K562 (cell line): ENCODE data around the gene CDHR1.

Experiments
- ATF2 ChIP-seq: sonication (generic); formaldehyde crosslinking; IDR thresholded peaks from 2 replicates; pipeline ENCODE4 v1.8.1; 2022; ENCODE audit warnings: missing genetic modification reagents
- BRF2 ChIP-seq: IDR thresholded peaks from 3 replicates; pipeline ENCODE4 v1.6.1; 2011; ENCODE audit warnings: borderline replicate concordance, mild to moderate bottlenecking; ENCODE audit not compliant: insufficient read length, insufficient read depth
- CHD4 ChIP-seq: fragments of 200-600 bp; sonication (generic); IDR thresholded peaks from 3 replicates; pipeline ENCODE4 v1.6.1; 2012; ENCODE audit warnings: low read depth, mild to moderate bottlenecking, mixed read lengths, low read length, inconsistent platforms; ENCODE audit not compliant: insufficient read depth, insufficient replicate concordance, poor library complexity, severe bottlenecking
- CHD7 ChIP-seq: fragments of 200-600 bp; sonication (generic); IDR thresholded peaks from one replicate; pipeline ENCODE4 v1.6.1; 2012; ENCODE audit warnings: mild to moderate bottlenecking, low read depth, low read length, inconsistent platforms
- CTCF ChIP-seq, 3 experiments: IDR thresholded peaks in 2 of 3; conservative IDR thresholded peaks in 1 of 3; 2 replicates each; pipeline ENCODE4 v1.5.1; 2011 to 2012; ENCODE audit warnings: low read length in 3 of 3, mild to moderate bottlenecking in 3 of 3, control low read depth in 2 of 3, improper control_type of control experiment in 1 of 3, inconsistent platforms in 1 of 3, low read depth in 1 of 3, mixed read lengths in 1 of 3, moderate library complexity in 1 of 3; ENCODE audit not compliant: insufficient read depth in 2 of 3
- EGR1 ChIP-seq: fragments of 450-650 bp; conservative IDR thresholded peaks from 2 replicates; pipeline ENCODE4 v1.6.1; 2017; ENCODE audit warnings: mild to moderate bottlenecking
- EP300 ChIP-seq: IDR thresholded peaks from 2 replicates; pipeline ENCODE4 v1.6.1; 2012; ENCODE audit warnings: low read length, improper control_type of control experiment
- HNRNPL ChIP-seq: fragments of 200-400 bp; formaldehyde crosslinking; IDR thresholded peaks from 2 replicates; pipeline ENCODE4 v1.6.1; 2017; ENCODE audit warnings: low read depth, mild to moderate bottlenecking, low read length
- POLR2AphosphoS5 ChIP-seq: IDR thresholded peaks from 2 replicates; pipeline ENCODE4 v1.6.1; 2011; ENCODE audit warnings: mild to moderate bottlenecking, low read depth, low read length, moderate library complexity; ENCODE audit not compliant: control insufficient read depth, insufficient read depth

DNA sequence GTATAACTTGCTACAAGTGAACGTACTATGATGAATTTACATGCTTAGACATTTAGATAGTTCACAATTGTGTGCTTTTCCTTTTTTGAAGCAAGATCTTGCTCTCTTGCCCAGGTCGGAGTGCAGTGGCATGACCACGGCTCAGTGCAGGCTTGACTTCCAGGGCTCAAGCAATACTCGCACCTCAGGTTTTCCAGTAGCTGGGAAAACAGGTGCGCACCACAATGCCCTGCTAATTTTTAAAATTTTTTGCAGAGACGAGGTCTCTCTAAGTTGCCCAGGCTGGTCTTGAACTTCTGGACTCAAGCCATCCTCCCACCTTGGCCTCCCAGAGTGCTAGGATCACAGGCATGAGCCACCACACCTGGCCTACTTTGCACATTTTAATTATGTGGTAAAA lies 18.9 kb upstream of the CDHR1 start:
- TF ChIP-seq CHD7 (no peak), ATF2 (CRISPR knock-in tag) (no peak), POLR2AphosphoS5 (no peak), CTCF (IDR thresholded peaks at IDR 0.05 in 2 of 3, conservative IDR thresholded peaks at IDR 0.05 in 1 of 3; ENCODE audit: insufficient read depth in 2 of 3, low read depth in 1 of 3, low read length in 3 of 3) (no peak), HNRNPL (no peak), EGR1 (no peak), EP300 (no peak), BRF2 (no peak), CHD4 (no peak)
